Ishikawa (cell line): ENCODE data around the gene PTPRE.

Experiments used
- CEBPB ChIP-seq: IDR thresholded peaks from 2 replicates; pipeline ENCODE4 v1.6.1; 2012
- CREB1 ChIP-seq: IDR thresholded peaks from 2 replicates; pipeline ENCODE4 v1.6.1; 2012; ENCODE audit warnings: low read depth
- EGR1 ChIP-seq: IDR thresholded peaks from 2 replicates; pipeline ENCODE4 v1.6.1; 2012
- EP300 ChIP-seq: IDR thresholded peaks from 2 replicates; pipeline ENCODE4 v1.6.1; 2012; ENCODE audit warnings: borderline replicate concordance
- FOXM1 ChIP-seq: IDR thresholded peaks from 2 replicates; pipeline ENCODE4 v1.6.1; 2012; ENCODE audit warnings: low read depth, borderline replicate concordance
- MAX ChIP-seq: IDR thresholded peaks from 2 replicates; pipeline ENCODE4 v1.6.1; 2012
- NFIC ChIP-seq: IDR thresholded peaks from 2 replicates; pipeline ENCODE4 v1.6.1; 2012
- RAD21 ChIP-seq: IDR thresholded peaks from 2 replicates; pipeline ENCODE4 v1.6.1; 2012; ENCODE audit warnings: low read depth
- REST ChIP-seq: IDR thresholded peaks from 2 replicates; pipeline ENCODE4 v1.6.1; 2012; ENCODE audit warnings: low read depth, mild to moderate bottlenecking
- TAF1 ChIP-seq: IDR thresholded peaks from 2 replicates; pipeline ENCODE4 v1.6.1; 2012; ENCODE audit warnings: low read depth, mild to moderate bottlenecking
- TCF12 ChIP-seq: IDR thresholded peaks from 2 replicates; pipeline ENCODE4 v1.6.1; 2012; ENCODE audit warnings: low read depth
- TEAD4 ChIP-seq: IDR thresholded peaks from 2 replicates; pipeline ENCODE4 v1.6.1; 2012
- YY1 ChIP-seq: IDR thresholded peaks from 2 replicates; pipeline ENCODE4 v1.6.1; 2012; ENCODE audit warnings: low read depth
- ZBTB7A ChIP-seq: IDR thresholded peaks from 2 replicates; pipeline ENCODE4 v1.6.1; 2012; ENCODE audit warnings: low read depth
- TF ChIP-seq, protein P1 (sequence below): IDR thresholded peaks from 2 replicates; pipeline ENCODE4 v1.6.1; 2012

The PTPRE gene

DNA sequence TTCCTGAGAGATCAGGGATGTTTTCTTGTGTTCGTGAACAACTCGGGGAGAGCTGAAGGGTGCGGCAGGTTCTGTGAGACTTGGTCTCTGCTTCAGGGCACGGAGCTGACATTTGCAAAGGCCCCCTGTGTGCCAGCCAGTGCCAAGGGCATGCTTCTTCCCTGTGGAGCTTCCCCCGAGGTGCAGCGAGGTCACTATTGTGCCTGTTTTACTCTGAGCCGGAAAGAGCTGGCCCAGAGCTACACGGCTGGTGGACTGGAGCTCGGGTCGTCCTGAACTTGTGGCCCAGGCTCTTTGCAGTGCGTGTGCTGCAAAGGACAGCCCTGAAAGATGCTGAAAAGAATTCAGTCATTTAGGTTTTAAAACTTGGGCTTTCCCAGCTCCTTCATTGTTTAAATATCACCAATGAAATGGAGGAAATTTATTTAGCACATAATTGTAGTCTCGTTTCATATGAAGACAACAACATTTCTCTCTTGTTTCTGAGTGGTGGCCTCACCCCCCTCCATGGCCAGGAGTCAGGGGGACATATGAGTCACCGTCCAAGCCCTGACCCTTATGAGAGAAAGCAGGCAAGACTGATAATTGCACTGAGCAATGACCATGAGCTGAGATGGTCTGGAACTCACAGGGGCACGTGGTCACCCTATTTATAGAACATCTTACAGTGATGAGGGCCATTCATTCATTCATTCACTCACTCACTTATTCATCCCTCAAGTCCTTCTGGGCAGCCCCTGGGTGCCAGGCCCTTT, 102.6 kb downstream of the PTPRE start:
- TF ChIP-seq ZBTB7A (no peak), CEBPB (no peak), FOXM1 (no peak), YY1 (no peak), RAD21 (no peak), EP300 (no peak), CREB1 (no peak), MAX (no peak), TAF1 (no peak)
- TF ChIP-seq, protein P1, sequence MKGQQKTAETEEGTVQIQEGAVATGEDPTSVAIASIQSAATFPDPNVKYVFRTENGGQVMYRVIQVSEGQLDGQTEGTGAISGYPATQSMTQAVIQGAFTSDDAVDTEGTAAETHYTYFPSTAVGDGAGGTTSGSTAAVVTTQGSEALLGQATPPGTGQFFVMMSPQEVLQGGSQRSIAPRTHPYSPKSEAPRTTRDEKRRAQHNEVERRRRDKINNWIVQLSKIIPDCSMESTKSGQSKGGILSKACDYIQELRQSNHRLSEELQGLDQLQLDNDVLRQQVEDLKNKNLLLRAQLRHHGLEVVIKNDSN = no peak

DNA sequence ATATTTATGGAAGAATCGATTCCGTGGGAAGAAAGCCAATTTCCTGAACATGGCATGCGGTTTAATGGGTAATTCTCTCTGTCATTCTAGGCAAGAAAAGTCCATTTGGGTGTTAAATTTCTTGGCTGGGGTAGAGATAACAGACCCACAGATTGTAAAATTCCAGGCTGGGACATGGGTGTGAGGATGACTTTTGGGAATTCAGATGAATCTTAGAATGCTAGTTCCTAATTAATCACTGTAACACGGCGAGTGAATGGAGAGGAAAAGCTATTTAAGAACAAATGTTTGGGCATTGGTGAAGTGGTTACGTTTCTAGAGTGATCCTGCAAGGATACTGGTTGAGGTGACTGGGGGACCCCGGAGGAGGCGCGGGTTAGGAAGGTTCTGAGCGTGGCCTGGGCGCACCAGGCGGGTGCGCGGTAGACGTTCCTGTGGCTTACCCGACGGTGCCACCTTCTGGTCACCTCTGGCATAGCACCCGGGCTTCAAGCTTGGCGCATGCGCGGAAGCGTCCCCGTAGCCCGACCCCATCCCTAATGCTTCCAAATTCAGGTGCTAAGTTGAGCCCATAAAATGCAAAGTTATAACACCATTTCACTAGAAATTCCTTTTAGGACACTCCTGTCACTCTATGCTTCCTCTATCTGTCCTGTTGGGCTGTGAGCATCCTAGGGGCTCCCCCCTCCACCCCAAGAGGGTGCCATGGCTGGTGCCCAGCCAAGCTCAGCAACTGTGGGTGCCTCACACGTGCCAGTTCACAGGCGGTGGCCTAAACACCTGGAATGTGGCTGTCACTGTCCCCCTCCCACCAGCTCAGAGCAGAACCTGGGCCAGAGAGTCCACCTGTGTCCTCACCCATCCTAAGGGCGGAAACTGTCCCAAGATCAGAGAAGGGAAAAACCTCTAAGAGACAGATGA, 104.4 kb downstream of the PTPRE start:
- TF ChIP-seq ZBTB7A = no peak; the same call in 1 of the 2 replicates
- TF ChIP-seq FOXM1 = no peak
- TF ChIP-seq CEBPB = no peak
- no peak; the same call in 1 of the 2 replicates for TF ChIP-seq MAX
- TF ChIP-seq TEAD4 = no peak
- no peak for TF ChIP-seq TAF1
- TF ChIP-seq EGR1 = no peak
- TF ChIP-seq TCF12 = 0 out of 2 replicates have a peak, but pooled peaks have one; percentile 4
- TF ChIP-seq YY1 = 0 out of 2 replicates have a peak, but pooled peaks have one; percentile 5
- TF ChIP-seq NFIC = peak; percentile 20; the same call in 1 of the 2 replicates
- no peak for TF ChIP-seq EP300
- TF ChIP-seq CREB1 = no peak
- TF ChIP-seq RAD21 = peak; percentile 98

DNA sequence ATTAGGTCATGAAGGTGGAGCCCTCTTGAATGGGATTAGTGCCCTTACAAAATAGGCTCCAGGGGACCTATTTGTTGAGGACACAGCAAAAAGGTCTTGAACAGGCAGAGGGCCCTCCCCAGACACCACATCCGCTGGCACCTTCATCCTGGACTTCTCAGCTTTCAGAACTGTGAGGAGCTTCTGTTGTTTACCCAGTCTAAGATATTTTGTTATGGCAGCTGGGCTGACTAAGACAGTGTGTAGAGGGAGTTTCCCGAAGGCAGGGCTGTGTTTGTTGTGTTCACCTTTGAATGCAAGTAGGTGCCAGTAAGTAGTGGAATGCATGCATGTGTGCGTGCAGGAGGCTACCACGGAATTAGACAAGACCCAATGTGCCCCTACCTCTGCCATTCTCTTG, 106.7 kb downstream of the PTPRE start:
- TF ChIP-seq CREB1 (no peak), NFIC (no peak), EGR1 (no peak), EP300 (no peak), YY1 (no peak), RAD21 (no peak), TCF12 (no peak)
- TF ChIP-seq, protein P1 = no peak

DNA sequence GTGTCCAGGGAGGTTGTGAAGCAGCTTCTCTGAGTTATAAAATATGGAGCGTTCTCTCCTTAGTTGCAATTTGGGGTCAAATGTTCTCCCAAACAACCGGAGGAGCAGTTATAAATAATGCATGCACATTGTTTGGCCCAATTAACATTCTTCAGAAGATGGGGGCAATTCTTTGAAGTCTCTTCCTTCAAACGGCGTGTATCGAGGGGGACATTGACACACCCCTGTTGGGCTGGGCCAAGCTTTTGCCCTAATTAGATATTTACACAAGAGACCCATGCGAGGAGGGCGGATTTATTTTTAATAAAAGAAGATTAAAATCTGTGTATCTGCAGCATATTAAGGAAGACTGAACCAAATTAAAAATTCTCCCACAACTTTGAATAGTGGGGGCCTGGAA, 107.3 kb downstream of the PTPRE start:
- TF ChIP-seq YY1 = no peak
- TF ChIP-seq TEAD4 = no peak
- no peak for TF ChIP-seq RAD21
- no peak for TF ChIP-seq REST
- no peak for TF ChIP-seq NFIC
- TF ChIP-seq EGR1 = no peak
- TF ChIP-seq FOXM1 = no peak
- TF ChIP-seq, protein P1 = no peak
- TF ChIP-seq EP300 = no peak
- TF ChIP-seq CREB1 = no peak

DNA sequence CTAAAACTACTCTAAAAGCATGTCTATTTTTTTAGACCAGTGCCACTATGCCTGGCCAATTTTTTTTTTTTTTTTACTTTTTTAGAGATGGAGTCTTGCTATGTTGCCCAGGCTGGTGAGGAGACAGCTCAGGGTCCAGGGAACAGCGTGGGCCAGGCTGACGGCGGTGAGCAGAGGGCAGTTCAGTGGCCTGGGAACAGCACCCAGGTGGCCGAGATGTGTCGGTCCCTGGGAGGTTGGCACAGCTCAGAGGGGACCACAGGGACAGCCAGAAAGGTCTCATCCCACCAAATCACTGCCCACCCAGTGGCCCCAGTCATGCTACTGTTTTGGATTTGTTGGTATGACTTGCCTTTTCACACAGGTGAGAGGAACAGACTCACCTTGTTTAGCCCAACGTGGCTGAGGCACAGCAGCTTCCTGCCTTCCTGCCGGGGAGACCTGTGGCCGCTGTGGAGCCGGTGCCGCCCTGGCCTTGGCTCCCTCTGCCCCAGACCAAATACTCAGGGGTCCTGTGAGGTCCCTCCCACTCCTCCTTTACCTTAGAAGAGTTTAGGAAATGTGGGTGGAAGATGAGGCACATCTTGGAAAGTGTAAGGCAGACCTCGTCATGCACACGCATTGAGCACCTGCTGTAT, 109.6 kb downstream of the PTPRE start:
- TF ChIP-seq CEBPB = no peak

- TF ChIP-seq CEBPB (no peak), CREB1 (no peak), NFIC (no peak), REST (no peak), TEAD4 (no peak), TAF1 (no peak), ZBTB7A (no peak), EGR1 (no peak), RAD21 (no peak), MAX (no peak), FOXM1 (no peak), EP300 (no peak), TCF12 (no peak), YY1 (no peak)
- TF ChIP-seq, protein P1 = no peak
Measured at GRCh38 chr10:128017822-128018221, 110.9 kb downstream of the PTPRE start.
